Prostate gland (tissue), 2 donors: ENCODE data around the gene RADIL.
"Not testable (repeated sequence)": the region's sequence is repeated elsewhere in the genome, so short reads cannot be mapped to it uniquely, and the experiment has no call there.

ENCODE experiments used
- CTCF ChIP-seq, 4 experiments: fragments of 200-600 bp in 2 of 4; fragments of 450-650 bp in 2 of 4; sonication (generic) in 2 of 4; IDR thresholded peaks; 1 replicate in 3 of 4; 2 replicates in 1 of 4; pipeline ENCODE4 v1.5.1; 2016 to 2019; ENCODE audit warnings: antibody characterized with exemption in 4 of 4, mild to moderate bottlenecking in 2 of 4, moderate library complexity in 2 of 4
- POLR2A ChIP-seq: fragments of 450-650 bp; IDR thresholded peaks from one replicate; pipeline ENCODE4 v1.6.1; 2016; ENCODE audit warnings: antibody characterized with exemption, mild to moderate bottlenecking
- POLR2AphosphoS5 ChIP-seq: sonication (generic); formaldehyde crosslinking; IDR thresholded peaks from one replicate; pipeline ENCODE4 v1.6.1; 2017; ENCODE audit warnings: antibody characterized with exemption

GRCh38 chr7:4891522-4891921 lies 8.0 kb upstream of the RADIL start:
- TF ChIP-seq POLR2AphosphoS5; CTCF (IDR thresholded peaks at IDR 0.05); POLR2A: not testable (repeated sequence)
